ENCODE measurements around the gene MOXD1.
"Not testable (repeated sequence)": the region's sequence is repeated elsewhere in the genome, so short reads cannot be mapped to it uniquely, and the experiment has no call there.

- TF ChIP-seq, protein P1, sequence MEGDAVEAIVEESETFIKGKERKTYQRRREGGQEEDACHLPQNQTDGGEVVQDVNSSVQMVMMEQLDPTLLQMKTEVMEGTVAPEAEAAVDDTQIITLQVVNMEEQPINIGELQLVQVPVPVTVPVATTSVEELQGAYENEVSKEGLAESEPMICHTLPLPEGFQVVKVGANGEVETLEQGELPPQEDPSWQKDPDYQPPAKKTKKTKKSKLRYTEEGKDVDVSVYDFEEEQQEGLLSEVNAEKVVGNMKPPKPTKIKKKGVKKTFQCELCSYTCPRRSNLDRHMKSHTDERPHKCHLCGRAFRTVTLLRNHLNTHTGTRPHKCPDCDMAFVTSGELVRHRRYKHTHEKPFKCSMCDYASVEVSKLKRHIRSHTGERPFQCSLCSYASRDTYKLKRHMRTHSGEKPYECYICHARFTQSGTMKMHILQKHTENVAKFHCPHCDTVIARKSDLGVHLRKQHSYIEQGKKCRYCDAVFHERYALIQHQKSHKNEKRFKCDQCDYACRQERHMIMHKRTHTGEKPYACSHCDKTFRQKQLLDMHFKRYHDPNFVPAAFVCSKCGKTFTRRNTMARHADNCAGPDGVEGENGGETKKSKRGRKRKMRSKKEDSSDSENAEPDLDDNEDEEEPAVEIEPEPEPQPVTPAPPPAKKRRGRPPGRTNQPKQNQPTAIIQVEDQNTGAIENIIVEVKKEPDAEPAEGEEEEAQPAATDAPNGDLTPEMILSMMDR (IDR thresholded peaks at IDR 0.05): not testable (repeated sequence)
- TF ChIP-seq POLR2A (IDR thresholded peaks at IDR 0.05); POLR2AphosphoS5 (IDR thresholded peaks at IDR 0.05; ENCODE audit: insufficient read depth in 1 of 2, low read depth in 1 of 2): not testable (repeated sequence)
These were observed 132.6 kb downstream of the MOXD1 start for GRCh38 chr6:132268666-132269065.

Data from vagina (tissue), 2 donors.